GM12878 (cell line): Measurements from ENCODE around the gene ABCB9.

Experiments
- EP300 ChIP-seq, 2 experiments: fragments of 150-350 bp in 1 of 2; IDR thresholded peaks; 2 replicates each; pipeline ENCODE4 v1.6.1; 2011 to 2012; ENCODE audit warnings: low read depth in 2 of 2, low read length in 2 of 2, borderline replicate concordance in 1 of 2, improper control_type of control experiment in 1 of 2, inconsistent platforms in 1 of 2; ENCODE audit not compliant: control insufficient read depth in 1 of 2
- KAT2A ChIP-seq: conservative IDR thresholded peaks from 2 replicates; pipeline ENCODE4 v1.6.1; 2011; ENCODE audit warnings: low read depth, low read length; ENCODE audit not compliant: control insufficient read depth
- KLF5 ChIP-seq: fragments of 450-650 bp; IDR thresholded peaks from 2 replicates; pipeline ENCODE4 v1.6.1; 2014; ENCODE audit warnings: mild to moderate bottlenecking; ENCODE audit not compliant: partially characterized antibody
- POLR2A ChIP-seq: IDR thresholded peaks from 2 replicates; pipeline ENCODE4 v1.6.1; 2011; ENCODE audit warnings: low read depth, mild to moderate bottlenecking, low read length
- SMC3 ChIP-seq: IDR thresholded peaks from 2 replicates; pipeline ENCODE4 v1.6.1; 2011; ENCODE audit warnings: low read length, improper control_type of control experiment, borderline replicate concordance
- TAF1 ChIP-seq: IDR thresholded peaks from 2 replicates; pipeline ENCODE4 v1.6.1; 2011; ENCODE audit warnings: mild to moderate bottlenecking, low read depth, low read length, borderline replicate concordance
- ZNF24 ChIP-seq: fragments of 450-650 bp; IDR thresholded peaks from 2 replicates; pipeline ENCODE4 v1.6.1; 2017; ENCODE audit warnings: antibody characterized with exemption, mild to moderate bottlenecking
- TF ChIP-seq, protein P1 (sequence below), 3 experiments: IDR thresholded peaks in 2 of 3; conservative IDR thresholded peaks in 1 of 3; 2 replicates each; pipeline ENCODE4 v1.5.1; 2011; ENCODE audit warnings: low read depth in 3 of 3, low read length in 3 of 3, mild to moderate bottlenecking in 3 of 3, control low read depth in 2 of 3, moderate library complexity in 2 of 3, inconsistent platforms in 1 of 3, mixed read lengths in 1 of 3; ENCODE audit not compliant: control insufficient read depth in 2 of 3, insufficient read depth in 1 of 3; ENCODE audit errors: extremely low read depth in 1 of 3
- TF ChIP-seq, protein P2 (sequence below): fragments of 450-650 bp; IDR thresholded peaks from 2 replicates; pipeline ENCODE4 v1.6.1; 2017; ENCODE audit warnings: mild to moderate bottlenecking, moderate library complexity
- TF ChIP-seq, protein P3 (sequence below): IDR thresholded peaks from 2 replicates; pipeline ENCODE4 v1.6.1; 2012; ENCODE audit warnings: low read depth, low read length, improper control_type of control experiment

DNA sequence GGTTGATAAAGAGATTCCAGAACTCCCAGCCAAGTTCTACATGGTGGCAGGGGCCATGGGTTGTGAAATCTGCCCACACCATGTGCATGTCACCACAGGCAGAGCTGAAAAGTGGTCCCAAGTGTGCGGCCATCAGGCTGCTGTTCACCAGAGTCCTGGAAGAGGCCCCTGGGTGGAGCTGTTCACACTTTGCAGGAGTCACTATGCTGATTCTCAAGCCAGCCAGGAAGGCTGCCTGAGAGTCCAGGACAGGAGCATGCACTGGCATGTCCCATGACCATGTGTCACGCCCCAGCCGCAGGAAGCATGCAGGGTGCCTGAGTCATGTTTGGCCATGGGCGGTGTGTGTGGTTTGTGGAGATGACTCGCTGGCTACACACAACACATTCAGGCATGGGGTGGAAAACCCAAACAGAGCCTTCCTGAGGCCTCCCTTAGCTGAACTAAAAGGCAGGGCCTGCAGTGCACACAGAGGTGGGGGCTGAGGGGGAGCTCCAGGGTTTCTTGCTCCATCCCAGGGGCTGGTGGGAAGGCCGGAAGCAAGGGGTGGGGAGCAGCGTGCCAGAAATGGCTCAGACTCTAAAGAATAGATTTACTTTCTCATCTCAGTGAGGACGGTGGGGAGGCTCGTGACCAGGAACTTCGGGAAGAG is 19.4 kb downstream of the ABCB9 start:
- TF ChIP-seq POLR2A, result no peak
- TF ChIP-seq, protein P1, sequence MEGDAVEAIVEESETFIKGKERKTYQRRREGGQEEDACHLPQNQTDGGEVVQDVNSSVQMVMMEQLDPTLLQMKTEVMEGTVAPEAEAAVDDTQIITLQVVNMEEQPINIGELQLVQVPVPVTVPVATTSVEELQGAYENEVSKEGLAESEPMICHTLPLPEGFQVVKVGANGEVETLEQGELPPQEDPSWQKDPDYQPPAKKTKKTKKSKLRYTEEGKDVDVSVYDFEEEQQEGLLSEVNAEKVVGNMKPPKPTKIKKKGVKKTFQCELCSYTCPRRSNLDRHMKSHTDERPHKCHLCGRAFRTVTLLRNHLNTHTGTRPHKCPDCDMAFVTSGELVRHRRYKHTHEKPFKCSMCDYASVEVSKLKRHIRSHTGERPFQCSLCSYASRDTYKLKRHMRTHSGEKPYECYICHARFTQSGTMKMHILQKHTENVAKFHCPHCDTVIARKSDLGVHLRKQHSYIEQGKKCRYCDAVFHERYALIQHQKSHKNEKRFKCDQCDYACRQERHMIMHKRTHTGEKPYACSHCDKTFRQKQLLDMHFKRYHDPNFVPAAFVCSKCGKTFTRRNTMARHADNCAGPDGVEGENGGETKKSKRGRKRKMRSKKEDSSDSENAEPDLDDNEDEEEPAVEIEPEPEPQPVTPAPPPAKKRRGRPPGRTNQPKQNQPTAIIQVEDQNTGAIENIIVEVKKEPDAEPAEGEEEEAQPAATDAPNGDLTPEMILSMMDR (IDR thresholded peaks at IDR 0.05 in 2 of 3, conservative IDR thresholded peaks at IDR 0.05 in 1 of 3; ENCODE audit: control insufficient read depth in 2 of 3, extremely low read depth in 1 of 3, insufficient read depth in 1 of 3, low read depth in 3 of 3, low read length in 3 of 3), result peak; percentile 24 to 29 (median 29); a peak in 4 of 6 replicates
- no peak for TF ChIP-seq TAF1
- no peak for TF ChIP-seq KLF5
- no peak for TF ChIP-seq KAT2A
- TF ChIP-seq, protein P2, sequence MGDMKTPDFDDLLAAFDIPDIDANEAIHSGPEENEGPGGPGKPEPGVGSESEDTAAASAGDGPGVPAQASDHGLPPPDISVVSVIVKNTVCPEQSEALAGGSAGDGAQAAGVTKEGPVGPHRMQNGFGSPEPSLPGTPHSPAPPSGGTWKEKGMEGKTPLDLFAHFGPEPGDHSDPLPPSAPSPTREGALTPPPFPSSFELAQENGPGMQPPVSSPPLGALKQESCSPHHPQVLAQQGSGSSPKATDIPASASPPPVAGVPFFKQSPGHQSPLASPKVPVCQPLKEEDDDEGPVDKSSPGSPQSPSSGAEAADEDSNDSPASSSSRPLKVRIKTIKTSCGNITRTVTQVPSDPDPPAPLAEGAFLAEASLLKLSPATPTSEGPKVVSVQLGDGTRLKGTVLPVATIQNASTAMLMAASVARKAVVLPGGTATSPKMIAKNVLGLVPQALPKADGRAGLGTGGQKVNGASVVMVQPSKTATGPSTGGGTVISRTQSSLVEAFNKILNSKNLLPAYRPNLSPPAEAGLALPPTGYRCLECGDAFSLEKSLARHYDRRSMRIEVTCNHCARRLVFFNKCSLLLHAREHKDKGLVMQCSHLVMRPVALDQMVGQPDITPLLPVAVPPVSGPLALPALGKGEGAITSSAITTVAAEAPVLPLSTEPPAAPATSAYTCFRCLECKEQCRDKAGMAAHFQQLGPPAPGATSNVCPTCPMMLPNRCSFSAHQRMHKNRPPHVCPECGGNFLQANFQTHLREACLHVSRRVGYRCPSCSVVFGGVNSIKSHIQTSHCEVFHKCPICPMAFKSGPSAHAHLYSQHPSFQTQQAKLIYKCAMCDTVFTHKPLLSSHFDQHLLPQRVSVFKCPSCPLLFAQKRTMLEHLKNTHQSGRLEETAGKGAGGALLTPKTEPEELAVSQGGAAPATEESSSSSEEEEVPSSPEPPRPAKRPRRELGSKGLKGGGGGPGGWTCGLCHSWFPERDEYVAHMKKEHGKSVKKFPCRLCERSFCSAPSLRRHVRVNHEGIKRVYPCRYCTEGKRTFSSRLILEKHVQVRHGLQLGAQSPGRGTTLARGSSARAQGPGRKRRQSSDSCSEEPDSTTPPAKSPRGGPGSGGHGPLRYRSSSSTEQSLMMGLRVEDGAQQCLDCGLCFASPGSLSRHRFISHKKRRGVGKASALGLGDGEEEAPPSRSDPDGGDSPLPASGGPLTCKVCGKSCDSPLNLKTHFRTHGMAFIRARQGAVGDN, result no peak
- TF ChIP-seq ZNF24, result no peak
- TF ChIP-seq SMC3, result no peak
- TF ChIP-seq, protein P3, sequence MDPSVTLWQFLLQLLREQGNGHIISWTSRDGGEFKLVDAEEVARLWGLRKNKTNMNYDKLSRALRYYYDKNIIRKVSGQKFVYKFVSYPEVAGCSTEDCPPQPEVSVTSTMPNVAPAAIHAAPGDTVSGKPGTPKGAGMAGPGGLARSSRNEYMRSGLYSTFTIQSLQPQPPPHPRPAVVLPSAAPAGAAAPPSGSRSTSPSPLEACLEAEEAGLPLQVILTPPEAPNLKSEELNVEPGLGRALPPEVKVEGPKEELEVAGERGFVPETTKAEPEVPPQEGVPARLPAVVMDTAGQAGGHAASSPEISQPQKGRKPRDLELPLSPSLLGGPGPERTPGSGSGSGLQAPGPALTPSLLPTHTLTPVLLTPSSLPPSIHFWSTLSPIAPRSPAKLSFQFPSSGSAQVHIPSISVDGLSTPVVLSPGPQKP, result no peak
- peak; percentile 17 to 44; a peak in 2 of 4 replicates for TF ChIP-seq EP300 (IDR thresholded peaks at IDR 0.05; ENCODE audit: borderline replicate concordance in 1 of 2, control insufficient read depth in 1 of 2, low read depth in 2 of 2, low read length in 2 of 2)
